GM12878 (cell line): ENCODE measurements around the gene DIDO1. TPM values are rescaled to one million over a fixed set of nuclear protein-coding genes. Genes with fewer than 3 reads are reported as not detected.

Source experiments
- ATF2 ChIP-seq: IDR thresholded peaks from 2 replicates; pipeline ENCODE4 v1.6.1; 2012; ENCODE audit warnings: low read length, inconsistent platforms
- BCLAF1 ChIP-seq: fragments of 450-650 bp; IDR thresholded peaks from 2 replicates; pipeline ENCODE4 v1.6.1; 2017; ENCODE audit warnings: antibody characterized with exemption, mild to moderate bottlenecking, moderate library complexity
- CHD1 ChIP-seq: IDR thresholded peaks from 2 replicates; pipeline ENCODE4 v1.6.1; 2012; ENCODE audit warnings: low read depth, low read length, improper control_type of control experiment
- GATAD2B ChIP-seq: fragments of 450-650 bp; conservative IDR thresholded peaks from 2 replicates; pipeline ENCODE4 v1.6.1; 2017; ENCODE audit warnings: low read depth, mild to moderate bottlenecking, moderate library complexity
- HCFC1 ChIP-seq: fragments of 150-350 bp; IDR thresholded peaks from 2 replicates; pipeline ENCODE4 v1.6.1; 2014; ENCODE audit warnings: low read length
- HDAC6 ChIP-seq: fragments of 200-600 bp; sonication (generic); IDR thresholded peaks from one replicate; pipeline ENCODE4 v1.8.0; 2017; ENCODE audit warnings: antibody characterized with exemption; ENCODE audit not compliant: unreplicated experiment
- MXI1 ChIP-seq: fragments of 150-350 bp; IDR thresholded peaks from 2 replicates; pipeline ENCODE4 v1.6.1; 2011; ENCODE audit warnings: low read depth, mild to moderate bottlenecking, inconsistent platforms, low read length, improper control_type of control experiment
- NKRF ChIP-seq: fragments of 450-650 bp; conservative IDR thresholded peaks from 2 replicates; pipeline ENCODE4 v1.6.1; 2017; ENCODE audit warnings: mild to moderate bottlenecking, moderate library complexity
- PML ChIP-seq: IDR thresholded peaks from 2 replicates; pipeline ENCODE4 v1.6.1; 2012; ENCODE audit warnings: low read length, inconsistent platforms
- RB1 ChIP-seq: fragments of 450-650 bp; formaldehyde crosslinking; IDR thresholded peaks from 2 replicates; pipeline ENCODE4 v1.6.1; 2017; ENCODE audit warnings: mild to moderate bottlenecking, borderline replicate concordance
- ZNF687 ChIP-seq: fragments of 450-650 bp; IDR thresholded peaks from 2 replicates; pipeline ENCODE4 v1.6.1; 2017; ENCODE audit warnings: mild to moderate bottlenecking, moderate library complexity
- polyA plus RNA-seq, 11 experiments: library from polyadenylated mRNA; depleted of rRNA in 4 of 11; unstranded in 6 of 11; stranded (reverse) in 5 of 11; fragments of >200 nt; fragmentation: Nextera tagmentation in 4 of 11; fragmentation: Illumina TruSeq in 1 of 11; extraction: Ambion mirVana in 4 of 11; extraction: Trizol in 1 of 11; gene quantifications; 1 replicate in 1 of 11; 2 replicates in 10 of 11; pipeline versions ENCODE4 v1.2.1 to v1.2.3, GENCODE V29; 2011 to 2016; ENCODE audit warnings: inconsistent platforms in 2 of 11, missing spikeins in 2 of 11, low read depth in 1 of 11
- total RNA-seq, 4 experiments: library from RNA; depleted of rRNA in 3 of 4; stranded (reverse); fragments of >200 nt in 3 of 4; fragmentation: Illumina TruSeq in 1 of 4; extraction: Trizol in 1 of 4; gene quantifications; 2 replicates each; pipeline versions ENCODE4 v1.2.1 to v1.2.3, GENCODE V29; 2013 to 2021
- TF ChIP-seq, protein P1 (sequence below): fragments of 450-650 bp; formaldehyde crosslinking; IDR thresholded peaks from 2 replicates; pipeline ENCODE4 v1.4.0; 2022; ENCODE audit warnings: mild to moderate bottlenecking, moderate library complexity
- TF ChIP-seq, protein P2 (sequence below): fragments of 450-650 bp; IDR thresholded peaks from 2 replicates; pipeline ENCODE4 v1.6.1; 2016; ENCODE audit warnings: mild to moderate bottlenecking

DIDO1 gene
- total and polyA plus RNA-seq, 10 of the 15 experiments (the other 5 are each of a cell fraction or from before 2014, with no cell fraction given) = 5.5 to 56.4 (median 38.4) TPM

- peak; percentile 71 for TF ChIP-seq ZNF687
- TF ChIP-seq, protein P1, sequence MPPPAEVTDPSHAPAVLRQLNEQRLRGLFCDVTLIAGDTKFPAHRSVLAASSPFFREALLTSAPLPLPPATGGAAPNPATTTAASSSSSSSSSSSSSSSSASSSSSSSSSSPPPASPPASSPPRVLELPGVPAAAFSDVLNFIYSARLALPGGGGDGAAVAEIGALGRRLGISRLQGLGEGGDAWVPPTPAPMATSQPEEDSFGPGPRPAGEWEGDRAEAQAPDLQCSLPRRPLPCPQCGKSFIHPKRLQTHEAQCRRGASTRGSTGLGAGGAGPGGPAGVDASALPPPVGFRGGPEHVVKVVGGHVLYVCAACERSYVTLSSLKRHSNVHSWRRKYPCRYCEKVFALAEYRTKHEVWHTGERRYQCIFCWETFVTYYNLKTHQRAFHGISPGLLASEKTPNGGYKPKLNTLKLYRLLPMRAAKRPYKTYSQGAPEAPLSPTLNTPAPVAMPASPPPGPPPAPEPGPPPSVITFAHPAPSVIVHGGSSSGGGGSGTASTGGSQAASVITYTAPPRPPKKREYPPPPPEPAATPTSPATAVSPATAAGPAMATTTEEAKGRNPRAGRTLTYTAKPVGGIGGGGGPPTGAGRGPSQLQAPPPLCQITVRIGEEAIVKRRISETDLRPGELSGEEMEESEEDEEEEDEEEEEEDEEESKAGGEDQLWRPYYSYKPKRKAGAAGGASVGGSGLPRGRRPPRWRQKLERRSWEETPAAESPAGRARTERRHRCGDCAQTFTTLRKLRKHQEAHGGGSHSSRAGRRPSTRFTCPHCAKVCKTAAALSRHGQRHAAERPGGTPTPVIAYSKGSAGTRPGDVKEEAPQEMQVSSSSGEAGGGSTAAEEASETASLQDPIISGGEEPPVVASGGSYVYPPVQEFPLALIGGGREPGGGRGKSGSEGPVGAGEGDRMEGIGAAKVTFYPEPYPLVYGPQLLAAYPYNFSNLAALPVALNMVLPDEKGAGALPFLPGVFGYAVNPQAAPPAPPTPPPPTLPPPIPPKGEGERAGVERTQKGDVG = no peak
- no peak for TF ChIP-seq ATF2
- peak; percentile 58; the same call in 1 of the 2 replicates for TF ChIP-seq PML
- TF ChIP-seq NKRF = peak; percentile 78
- TF ChIP-seq GATAD2B = peak; percentile 52; the same call in 1 of the 2 replicates
- TF ChIP-seq HCFC1 = peak; percentile 80
- peak; percentile 69; the same call in 1 of the 2 replicates for TF ChIP-seq RB1
- peak; percentile 70 for TF ChIP-seq HDAC6
- TF ChIP-seq, protein P2, sequence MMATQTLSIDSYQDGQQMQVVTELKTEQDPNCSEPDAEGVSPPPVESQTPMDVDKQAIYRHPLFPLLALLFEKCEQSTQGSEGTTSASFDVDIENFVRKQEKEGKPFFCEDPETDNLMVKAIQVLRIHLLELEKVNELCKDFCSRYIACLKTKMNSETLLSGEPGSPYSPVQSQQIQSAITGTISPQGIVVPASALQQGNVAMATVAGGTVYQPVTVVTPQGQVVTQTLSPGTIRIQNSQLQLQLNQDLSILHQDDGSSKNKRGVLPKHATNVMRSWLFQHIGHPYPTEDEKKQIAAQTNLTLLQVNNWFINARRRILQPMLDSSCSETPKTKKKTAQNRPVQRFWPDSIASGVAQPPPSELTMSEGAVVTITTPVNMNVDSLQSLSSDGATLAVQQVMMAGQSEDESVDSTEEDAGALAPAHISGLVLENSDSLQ = 0 out of 2 replicates have a peak, but pooled peaks have one; percentile 6
- no peak for TF ChIP-seq BCLAF1
- TF ChIP-seq MXI1 = peak; percentile 84
- TF ChIP-seq CHD1 = no peak
Measured at GRCh38 chr20:62937268-62938104, 11.2 kb upstream of the DIDO1 start (continued).
